KG1 (cell line): ENCODE results near the gene FOXF1.

ENCODE experiments used
- DNase-seq: peaks from one replicate; lab custom pipeline; 2025; lab: John Stamatoyannopoulos, UW

The FOXF1 gene

DNA sequence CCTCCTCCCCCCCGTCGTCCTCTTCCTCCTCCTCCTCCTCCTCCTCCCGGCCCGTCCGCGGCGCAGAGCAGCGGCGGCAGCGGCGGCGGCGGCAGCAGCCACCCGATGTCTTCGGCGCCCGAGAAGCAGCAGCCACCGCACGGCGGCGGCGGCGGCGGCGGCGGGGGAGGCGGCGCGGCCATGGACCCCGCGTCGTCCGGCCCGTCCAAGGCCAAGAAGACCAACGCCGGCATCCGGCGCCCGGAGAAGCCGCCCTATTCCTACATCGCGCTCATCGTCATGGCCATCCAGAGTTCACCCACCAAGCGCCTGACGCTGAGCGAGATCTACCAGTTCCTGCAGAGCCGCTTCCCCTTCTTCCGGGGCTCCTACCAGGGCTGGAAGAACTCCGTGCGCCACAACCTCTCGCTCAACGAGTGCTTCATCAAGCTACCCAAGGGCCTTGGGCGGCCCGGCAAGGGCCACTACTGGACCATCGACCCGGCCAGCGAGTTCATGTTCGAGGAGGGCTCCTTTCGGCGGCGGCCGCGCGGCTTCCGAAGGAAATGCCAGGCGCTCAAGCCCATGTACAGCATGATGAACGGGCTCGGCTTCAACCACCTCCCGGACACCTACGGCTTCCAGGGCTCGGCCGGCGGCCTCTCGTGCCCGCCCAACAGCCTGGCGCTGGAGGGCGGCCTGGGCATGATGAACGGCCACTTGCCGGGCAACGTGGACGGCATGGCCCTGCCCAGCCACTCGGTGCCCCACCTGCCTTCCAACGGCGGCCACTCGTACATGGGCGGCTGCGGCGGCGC lies at the start of gene FOXF1:
Gene FOXF1 (plus strand): TSS at position 63 of the 797 bp plus-strand sequence. CDS start 43 bp downstream, at position 106.
- DNase-seq = no peak

DNA sequence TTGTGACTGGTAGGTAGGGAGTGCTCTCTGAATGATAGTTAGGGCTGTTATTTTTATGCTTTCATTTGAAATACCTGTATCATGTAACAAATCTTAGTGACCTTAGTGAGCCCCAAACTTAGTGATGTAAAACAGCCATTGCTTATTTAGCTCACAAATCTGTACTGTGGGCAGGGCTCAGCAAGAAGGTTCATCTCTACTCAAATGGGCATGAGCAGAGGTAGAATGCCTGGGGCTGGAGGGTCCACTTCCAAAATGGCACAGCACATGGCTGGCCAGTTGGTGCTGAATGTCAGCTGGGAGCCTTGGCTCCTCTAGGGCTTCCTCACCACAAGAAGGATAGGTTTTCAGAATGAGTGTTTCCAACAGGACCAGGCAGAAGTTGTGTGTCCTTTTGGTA lies 49.3 kb upstream of the FOXF1 start:
- DNase-seq = no peak

DNA sequence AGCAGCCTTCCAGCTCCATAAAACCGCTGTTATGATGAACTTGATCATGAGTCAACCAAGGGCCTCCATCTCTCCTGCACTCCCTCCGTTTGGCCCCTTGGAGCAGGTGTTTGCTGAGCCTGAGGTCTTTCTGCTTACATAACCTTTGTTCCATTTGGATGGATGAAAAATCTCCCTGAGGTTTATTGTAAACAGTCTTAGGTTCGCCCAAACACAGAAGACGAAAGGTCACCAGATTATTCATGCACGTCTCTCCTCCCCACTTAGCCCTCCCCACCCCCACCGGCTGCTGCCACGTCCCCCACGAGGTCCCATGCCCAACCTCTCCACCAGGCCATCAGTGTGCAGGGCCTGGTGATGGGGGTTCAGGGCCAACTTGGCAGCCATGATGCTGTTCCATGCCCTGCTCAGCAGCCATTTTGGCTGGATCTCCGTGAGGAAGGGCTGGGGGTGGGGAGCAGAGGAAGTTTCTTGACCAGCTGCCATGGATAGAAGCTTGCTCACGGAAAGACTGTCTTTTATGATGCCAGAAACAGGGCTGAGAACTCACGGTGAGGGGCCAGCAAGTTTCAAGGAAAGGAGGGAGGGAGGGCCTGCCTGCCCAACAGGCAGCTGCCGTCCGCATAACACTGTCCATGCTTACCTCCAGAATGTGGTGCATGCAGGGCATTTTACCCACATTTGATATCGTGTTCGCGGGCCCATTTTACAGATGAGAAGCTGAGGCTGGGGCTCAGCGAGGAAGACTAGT lies 47.8 kb upstream of the FOXF1 start:
- no peak for DNase-seq

DNA sequence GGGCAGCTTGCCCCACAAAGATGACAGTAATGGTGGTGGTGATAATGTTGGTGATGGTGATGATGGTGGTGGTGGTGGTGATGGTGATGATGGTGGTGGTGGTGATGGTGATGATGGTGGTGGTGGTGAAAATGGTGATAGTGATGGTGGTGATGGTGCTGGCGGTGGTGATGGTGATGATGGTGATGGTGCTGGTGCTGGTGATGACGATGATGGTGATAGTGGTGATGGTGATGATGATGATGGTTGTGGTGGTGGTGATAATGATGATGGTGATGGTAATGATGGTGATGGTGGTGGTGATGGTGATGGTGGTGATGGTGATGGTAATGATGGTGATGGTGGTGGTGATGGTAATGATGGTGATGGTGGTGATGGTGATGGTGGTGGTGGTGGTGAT lies 46.3 kb upstream of the FOXF1 start:
- no peak for DNase-seq

DNA sequence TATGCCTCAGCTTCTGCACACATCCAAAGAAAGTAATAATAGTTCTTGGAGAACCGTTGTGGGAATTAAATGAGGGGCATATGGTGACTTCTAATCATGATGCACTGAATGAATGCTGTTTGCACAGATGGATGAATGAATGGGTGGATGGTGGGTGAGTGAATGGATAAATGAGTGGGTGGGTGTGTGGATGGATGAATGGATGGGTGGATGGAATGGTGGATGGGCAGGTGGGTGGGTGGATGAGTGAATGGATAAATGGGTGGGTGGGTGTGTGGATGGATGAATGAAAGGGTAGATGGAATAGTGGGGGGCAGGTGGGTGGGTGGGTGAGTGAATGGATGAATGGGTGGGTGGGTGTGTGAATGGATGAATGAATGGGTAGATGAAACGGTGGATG lies 44.9 kb upstream of the FOXF1 start:
- DNase-seq = no peak

DNA sequence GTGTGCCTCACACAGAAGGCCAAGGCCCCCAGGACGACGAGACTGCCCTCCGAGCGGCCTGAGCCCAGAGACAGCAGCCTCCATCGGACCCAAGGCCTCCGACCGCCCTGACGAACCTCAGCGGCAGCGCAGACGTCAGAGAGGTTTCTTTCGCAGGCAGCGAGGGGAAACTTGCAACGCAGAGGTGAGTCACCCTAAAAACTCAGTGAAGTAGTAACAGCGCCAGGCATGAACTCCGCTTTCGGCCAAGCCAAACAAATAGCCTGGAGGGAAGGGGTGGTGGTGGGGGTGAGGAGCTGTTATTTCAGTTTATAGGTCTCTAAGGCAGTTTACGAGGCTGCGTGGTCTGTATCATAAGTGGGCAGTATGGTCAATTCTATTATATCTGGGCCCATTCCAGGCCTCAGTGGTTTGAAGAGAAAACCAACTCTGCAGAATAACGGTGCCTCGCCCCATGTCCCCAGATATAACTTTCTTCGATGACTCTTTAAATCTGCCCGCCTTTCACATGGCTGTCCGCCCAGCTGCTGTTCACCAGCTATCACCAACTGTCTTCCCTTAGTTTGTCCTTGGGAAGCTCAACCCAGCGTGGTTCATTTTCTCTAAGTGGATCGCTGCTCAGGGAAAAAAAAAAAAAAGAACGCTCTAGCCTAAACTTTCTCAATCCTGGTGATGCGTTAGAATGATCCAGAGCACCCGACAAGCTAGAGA lies 43.5 kb upstream of the FOXF1 start:
- DNase-seq = no peak

DNA sequence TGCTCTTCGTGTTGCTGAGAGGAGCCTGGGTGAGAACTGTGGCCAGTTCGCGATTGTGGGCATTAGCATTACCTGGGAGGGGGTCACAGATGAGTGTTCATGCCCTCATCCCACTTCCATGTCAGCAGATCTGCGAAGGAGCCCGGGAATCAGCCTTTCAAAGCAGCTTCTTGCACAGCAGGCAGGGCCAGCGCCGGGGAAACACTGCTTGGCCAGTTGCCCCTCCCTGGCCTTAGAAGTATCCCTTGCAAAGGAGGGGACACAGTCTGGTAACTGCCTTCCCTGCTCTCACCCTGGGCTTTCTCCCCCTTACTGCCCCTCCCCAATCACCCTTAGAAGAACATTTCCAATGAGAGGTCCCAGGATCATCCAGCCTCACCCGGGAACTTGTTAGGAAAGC lies 42.8 kb upstream of the FOXF1 start:
- no peak for DNase-seq

DNA sequence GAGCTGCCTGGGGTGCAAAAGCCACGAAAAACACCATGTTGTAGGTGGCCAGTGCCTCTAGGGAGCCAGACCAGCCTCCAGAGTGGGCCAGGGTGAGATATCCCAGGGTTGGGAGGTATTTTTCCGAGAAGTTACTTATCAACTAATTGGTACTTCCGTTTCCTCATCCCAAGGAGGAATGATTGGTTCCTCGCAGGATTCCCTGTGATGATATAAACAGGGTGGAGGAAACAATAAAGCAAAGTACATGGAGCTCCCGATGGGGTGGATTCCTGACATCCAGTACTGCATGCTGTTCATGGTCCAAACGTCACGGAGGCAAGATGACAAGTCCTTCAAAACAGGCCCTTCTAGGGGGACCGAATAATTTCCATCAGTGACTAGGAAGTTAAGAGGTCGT lies 39.4 kb upstream of the FOXF1 start:
- no peak for DNase-seq

DNA sequence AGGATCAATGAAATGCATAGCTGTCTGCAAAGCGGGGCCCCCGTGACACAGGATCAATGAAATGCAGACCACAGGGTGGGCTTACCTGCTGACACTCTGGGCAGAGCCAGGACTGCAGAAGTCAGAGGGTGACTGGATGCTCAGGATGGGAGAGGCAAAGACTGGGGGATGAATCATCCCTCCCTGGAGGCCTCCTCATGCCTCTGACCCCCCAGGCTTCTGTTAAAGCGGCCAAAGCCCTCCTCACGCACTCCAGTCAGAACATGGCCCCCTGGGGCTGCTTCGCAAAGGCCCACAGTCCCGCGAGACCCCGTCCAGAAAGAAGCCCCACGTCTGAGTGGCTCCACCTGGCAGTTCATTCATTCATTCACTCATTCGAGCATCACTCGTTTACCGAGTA lies 38.4 kb upstream of the FOXF1 start:
- no peak for DNase-seq

DNA sequence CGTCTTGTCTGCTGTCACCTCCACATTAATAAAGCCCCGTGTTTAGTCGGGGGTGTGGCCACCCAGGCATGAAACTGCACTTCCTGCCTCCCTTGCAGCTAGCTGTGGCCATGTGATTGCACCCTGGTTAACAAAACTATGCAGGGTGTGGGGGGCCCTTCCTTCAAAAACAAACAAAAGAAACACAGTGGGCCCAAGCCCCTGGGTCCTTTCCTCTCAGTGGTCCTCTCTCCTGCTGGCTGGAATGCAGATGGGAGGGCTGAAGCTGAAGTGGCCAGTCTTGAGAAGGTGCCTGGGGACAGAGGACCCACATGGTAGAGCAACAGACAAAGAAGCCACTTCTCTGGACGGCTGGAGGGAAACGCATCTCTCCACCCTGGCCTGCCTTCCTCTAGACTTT lies 38.0 kb upstream of the FOXF1 start:
- DNase-seq = no peak

DNA sequence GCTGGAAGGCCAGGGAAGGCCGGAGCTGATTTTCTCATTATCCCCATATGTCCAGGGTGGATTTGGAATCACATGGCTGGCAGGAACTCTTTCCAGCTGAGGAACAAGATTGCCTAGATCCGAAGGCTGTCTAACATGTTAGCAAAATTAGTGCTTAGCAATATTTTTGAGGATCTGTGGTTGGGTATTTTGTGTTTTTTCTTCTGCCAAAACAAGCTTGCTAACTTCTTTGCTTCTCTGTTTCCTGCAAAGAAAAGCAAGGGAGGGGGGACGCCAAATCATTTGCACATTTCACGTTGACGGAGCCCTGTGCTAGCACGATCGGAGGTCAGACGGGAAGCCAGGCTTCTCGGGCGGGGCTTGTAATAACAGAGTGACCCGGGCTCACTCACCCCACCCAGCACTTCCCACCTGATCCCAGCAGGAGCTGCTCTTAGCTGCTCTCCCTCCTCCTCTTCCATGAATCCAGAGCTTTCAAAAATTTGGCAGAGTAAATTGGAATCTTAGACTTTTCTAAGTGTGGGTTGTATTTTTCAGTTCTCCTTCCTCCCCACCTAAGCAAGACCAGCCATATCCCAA lies 33.3 kb upstream of the FOXF1 start:
- DNase-seq = no peak

DNA sequence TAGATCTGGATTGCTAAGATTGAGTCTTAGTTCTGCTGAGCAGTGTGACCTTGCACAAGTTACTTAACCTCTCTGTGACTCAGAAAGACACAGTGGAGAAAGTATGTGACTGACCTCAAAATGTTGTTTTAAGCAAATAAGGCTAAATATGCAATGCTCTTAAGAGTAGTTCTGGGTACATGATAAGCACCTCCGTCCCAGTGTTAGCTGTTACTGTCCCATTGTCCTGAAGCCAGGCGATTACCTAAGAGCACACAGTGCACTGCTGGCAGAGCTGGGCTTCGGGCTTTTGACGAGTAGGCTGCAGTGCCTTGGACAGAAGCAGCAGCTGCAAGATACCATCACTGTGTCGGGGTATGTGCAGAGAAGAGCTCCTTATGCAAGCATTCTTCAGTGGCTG lies 32.7 kb upstream of the FOXF1 start:
- DNase-seq = no peak

DNA sequence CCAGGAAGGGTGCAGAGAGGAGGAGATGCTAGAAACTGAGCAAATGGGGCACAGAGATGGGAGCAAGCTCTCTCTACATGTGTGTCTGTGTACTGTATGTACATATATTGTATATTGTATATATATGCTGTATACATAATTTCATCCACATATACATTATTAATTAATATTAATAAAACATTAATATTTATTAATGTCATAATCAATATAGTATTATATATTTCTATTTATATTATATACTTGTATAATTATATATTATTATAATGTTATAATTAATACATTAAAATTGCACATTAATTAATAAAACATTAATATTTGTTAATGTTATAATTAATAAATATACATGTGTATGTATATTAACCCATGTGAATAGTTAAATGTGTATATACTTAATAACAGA lies 31.5 kb upstream of the FOXF1 start:
- DNase-seq = no peak

DNA sequence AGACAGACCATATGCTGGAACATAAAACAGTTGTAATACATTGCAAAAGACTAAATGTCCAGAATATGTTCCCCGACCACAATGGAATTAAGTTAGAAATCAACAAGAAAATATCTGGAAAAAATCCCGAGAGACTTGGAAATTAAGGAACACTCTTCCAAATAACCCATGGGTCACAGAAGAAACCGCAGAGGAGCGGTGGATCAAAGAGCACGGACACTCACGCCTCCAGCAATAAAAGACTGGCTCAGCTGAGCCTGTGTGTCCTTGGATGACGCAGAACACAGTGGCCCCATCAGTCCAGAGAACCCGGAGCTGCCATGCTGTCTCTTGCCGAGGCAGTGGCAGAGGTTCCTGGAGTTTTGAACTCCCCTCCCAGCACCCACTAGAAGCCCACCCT lies 30.9 kb upstream of the FOXF1 start:
- no peak for DNase-seq

DNA sequence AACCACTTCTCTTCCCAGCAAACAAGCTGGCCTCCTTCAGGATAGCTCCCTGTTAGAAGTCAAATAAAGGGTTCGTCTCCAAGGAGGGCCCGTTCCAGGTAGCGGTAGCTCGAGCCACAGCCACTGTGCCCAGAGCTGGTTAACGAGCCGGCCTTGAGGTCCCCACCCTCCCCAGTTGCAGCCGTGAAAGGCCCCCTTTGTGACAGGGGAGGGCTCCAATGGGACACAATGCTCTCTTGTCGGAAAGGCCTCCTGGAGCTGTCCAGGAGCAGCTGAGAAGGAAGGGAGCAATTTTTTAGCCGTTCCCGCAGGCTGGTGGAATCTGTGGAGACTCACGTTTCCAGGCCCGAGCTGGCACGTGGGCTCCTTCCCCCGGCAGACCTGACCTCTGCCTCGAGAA lies 29.9 kb upstream of the FOXF1 start:
- DNase-seq = no peak

DNA sequence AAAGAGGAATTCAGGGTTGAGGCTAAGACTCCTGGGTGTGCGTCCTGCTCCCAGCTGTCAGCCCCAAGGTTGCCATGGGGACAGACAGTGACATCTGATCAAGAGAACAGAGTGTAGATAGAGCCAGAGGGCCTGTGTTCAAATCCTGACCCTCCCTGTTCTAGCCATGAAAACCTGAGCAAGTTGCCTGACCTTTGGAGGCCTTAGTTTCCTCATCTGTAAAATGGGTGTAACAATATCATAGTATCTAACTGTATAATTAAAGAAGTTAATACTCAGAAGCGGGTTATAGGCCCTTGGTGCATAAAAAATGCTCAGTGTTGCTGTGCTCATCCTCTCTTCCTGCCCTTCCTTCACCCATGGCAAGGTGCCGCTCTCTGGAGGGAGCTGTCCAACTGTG lies 28.7 kb upstream of the FOXF1 start:
- no peak for DNase-seq

DNA sequence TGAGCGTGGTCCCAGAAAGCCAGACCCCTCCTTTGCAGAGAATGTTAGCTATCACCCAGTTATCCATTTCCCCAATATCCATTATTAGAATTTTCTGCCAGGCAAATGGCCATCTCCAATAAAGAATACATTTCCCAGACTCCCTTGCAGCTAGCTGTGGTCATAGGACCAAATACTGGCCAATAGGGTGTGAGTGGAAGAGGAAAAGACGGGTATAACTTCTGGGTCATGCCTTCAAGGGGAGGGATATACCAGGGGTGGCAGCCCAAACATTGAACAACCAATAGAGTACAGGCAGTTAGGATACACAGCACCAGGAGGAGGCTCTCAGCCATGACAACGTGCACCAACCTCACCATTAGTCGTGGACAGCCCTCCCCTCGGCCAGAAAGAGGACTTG lies 26.1 kb upstream of the FOXF1 start:
- DNase-seq = no peak

DNA sequence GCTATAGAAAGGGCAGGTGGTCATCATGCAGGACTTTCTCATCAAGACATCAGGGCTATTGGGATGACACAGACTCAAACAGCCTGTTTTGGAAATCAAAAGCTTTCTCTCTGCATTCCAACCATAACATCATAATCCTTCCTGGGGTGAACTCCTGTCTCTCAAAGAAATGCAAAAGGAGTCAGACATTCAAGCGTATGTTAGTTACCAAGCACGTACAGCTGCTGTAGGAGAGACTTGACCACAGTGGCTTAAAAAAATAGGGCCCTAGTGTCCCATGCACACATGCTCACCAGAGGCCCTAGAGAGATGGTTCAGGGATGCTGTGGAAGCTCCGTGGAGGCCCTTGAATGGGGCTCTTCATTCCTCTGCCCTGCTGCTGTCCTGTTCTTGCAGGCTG lies 24.6 kb upstream of the FOXF1 start:
- DNase-seq = no peak

DNA sequence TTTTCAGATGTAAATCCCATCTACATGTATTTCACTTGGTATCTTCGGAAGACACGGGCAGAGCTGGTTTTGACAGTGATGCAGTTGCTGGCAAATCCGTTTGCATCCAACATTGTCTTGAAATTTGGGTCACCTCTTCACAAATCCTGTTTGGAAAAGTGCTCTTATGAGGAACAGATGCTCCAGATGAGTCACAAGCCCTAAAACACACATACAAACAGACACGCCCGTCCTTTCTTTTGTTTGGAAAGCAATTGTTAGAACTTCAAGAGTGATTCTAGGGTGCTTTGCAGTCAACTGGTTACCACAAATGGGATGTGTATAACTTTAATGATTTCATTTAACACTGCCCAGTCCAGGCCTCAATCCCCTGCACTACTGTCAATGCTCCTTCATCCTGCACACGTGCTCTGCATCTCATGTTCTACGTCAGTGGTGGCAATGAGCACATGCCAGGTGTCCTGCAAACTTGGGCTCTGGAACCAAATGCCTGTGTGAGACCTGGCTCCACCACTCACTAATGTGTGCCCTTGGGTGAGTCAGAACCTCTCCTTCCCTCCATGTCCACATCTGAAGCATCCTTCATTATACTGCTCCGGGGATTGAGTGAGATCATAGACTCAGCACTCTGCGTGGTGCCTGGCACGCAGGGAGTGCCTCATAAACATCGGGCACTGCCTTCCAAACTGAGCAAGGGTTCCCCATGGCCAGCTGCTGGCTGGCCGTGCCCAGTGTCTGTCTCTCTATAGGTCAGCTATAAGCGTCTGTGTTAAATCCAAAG lies 19.3 kb upstream of the FOXF1 start:
- no peak for DNase-seq

DNA sequence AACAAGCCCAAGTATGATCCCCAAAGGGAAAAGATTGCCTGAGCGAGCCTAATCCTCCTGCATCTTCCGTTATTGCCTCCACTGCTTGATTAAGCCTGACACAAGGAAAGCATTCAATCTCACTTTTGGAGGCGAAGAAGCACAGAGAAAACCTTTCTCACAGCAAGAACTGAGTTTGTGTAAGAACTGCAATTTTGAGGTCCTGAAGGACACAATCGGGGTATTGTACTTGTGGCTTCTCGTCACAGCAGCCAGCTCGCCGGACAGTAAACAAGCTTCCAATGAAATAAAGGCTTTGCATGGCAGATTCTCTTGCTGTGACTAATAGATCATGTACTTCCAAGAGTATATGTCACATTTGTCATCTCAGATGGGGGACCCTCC lies 18.7 kb upstream of the FOXF1 start:
- DNase-seq = no peak

DNA sequence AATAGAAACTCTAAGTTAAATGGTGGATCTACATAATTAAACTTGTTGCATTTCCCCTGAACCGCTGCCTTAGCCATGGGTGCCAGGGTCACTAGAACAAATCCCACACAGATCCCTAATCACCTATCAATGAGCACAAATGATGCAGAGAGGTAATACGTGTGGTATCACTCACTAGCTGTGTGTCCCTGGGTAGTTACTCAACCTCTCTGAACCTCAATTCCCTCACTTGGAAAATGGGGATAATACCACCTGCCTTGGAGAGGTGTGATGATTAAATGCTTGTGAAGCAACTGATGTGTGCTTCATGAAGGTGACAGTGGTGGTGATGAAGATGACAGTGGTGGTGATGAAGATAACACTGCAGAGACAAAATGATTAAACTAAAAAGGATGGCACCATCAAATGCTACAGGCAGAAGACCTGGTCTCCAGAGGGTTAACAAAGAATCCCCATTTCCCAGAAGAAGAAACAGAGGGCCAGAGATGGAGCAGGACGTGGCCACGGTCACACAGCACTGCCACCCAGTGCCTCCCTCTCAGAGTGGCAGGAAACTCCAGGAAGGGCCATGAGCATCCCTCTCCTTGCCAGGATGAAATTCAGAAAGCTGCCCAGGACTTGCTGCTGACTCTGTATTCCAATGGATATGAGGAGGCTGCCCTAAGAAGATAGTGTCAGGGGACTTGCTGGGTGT lies 17.9 kb upstream of the FOXF1 start:
- DNase-seq = no peak
